Esophagus muscularis mucosa (tissue), 3 donors: ENCODE measurements around the gene PAFAH2.

Experiments used
- POLR2A ChIP-seq: fragments of 450-650 bp; IDR thresholded peaks from one replicate; pipeline ENCODE4 v1.6.1; 2017; ENCODE audit warnings: antibody characterized with exemption, moderate library complexity, mild to moderate bottlenecking, low read depth
- TF ChIP-seq, protein P1 (sequence below), 3 experiments: fragments of 200-600 bp in 2 of 3; fragments of 450-650 bp in 1 of 3; sonication (generic) in 2 of 3; IDR thresholded peaks; one replicate each; pipeline ENCODE4 v1.5.1; 2017 to 2019; ENCODE audit warnings: antibody characterized with exemption in 3 of 3, mild to moderate bottlenecking in 2 of 3, moderate library complexity in 1 of 3

- TF ChIP-seq, protein P1, sequence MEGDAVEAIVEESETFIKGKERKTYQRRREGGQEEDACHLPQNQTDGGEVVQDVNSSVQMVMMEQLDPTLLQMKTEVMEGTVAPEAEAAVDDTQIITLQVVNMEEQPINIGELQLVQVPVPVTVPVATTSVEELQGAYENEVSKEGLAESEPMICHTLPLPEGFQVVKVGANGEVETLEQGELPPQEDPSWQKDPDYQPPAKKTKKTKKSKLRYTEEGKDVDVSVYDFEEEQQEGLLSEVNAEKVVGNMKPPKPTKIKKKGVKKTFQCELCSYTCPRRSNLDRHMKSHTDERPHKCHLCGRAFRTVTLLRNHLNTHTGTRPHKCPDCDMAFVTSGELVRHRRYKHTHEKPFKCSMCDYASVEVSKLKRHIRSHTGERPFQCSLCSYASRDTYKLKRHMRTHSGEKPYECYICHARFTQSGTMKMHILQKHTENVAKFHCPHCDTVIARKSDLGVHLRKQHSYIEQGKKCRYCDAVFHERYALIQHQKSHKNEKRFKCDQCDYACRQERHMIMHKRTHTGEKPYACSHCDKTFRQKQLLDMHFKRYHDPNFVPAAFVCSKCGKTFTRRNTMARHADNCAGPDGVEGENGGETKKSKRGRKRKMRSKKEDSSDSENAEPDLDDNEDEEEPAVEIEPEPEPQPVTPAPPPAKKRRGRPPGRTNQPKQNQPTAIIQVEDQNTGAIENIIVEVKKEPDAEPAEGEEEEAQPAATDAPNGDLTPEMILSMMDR (IDR thresholded peaks at IDR 0.05), result no peak
- no peak for TF ChIP-seq POLR2A
Measured at GRCh38 chr1:26023826-26024225, 26.0 kb upstream of the PAFAH2 start.
